Mucosa of rectum (tissue), 2 donors: ENCODE measurements around the gene MFAP1.
A peak's percentile ranks its signal among the peaks of the same experiment; 100 is the strongest.

Experiments used
- H3K27ac ChIP-seq, 2 donors: one replicate each; pipeline ENCODE4 v1.7.0; 2013; ENCODE audit warnings: inconsistent platforms in 2 of 2, low read depth in 2 of 2, low read length in 2 of 2
- H3K27me3 ChIP-seq, 2 donors: one replicate each; pipeline ENCODE4 v1.7.0; 2013; ENCODE audit warnings: low read length in 2 of 2; ENCODE audit not compliant: control insufficient read depth in 2 of 2, insufficient read depth in 2 of 2
- H3K36me3 ChIP-seq, 2 donors: one replicate each; pipeline ENCODE4 v1.7.0; 2013; ENCODE audit warnings: low read length in 2 of 2; ENCODE audit not compliant: control insufficient read depth in 2 of 2, insufficient read depth in 2 of 2
- H3K4me1 ChIP-seq, 2 donors: one replicate each; pipeline ENCODE4 v1.7.0; 2013; ENCODE audit warnings: low read length in 2 of 2, mild to moderate bottlenecking in 1 of 2; ENCODE audit not compliant: control insufficient read depth in 2 of 2, insufficient read depth in 2 of 2
- H3K4me3 ChIP-seq, 2 donors: one replicate each; pipeline ENCODE4 v1.7.0; 2013; ENCODE audit warnings: low read length in 2 of 2
- H3K9ac ChIP-seq, 2 donors: one replicate each; pipeline ENCODE4 v1.7.0; 2013; ENCODE audit warnings: low read length in 2 of 2, low read depth in 1 of 2, mild to moderate bottlenecking in 1 of 2
- H3K9me3 ChIP-seq, 2 donors: one replicate each; pipeline ENCODE4 v1.7.0; 2013; ENCODE audit warnings: low read length in 2 of 2; ENCODE audit not compliant: control insufficient read depth in 2 of 2
- donor health status: healthy.
- donor health status: Normal muscosa, but diverticular disease.

MFAP1 gene

GRCh38 chr15:43796566-43796965, 27.9 kb downstream of the MFAP1 start:
- no peak overlapping the region for H3K4me3 ChIP-seq
- H3K4me1 ChIP-seq, result peaks cover 51 to 53% of the 10 kb centered on the region in 2 donors
- H3K9ac ChIP-seq, result no peak overlapping the region
- H3K36me3 ChIP-seq, result peaks cover 40 to 56% of the 10 kb centered on the region in 2 donors
- H3K9me3 ChIP-seq, result no peaks in the 10 kb centered on the region
- H3K27ac ChIP-seq, result no peak overlapping the region
- H3K27me3 ChIP-seq, result no peaks in the 10 kb centered on the region

DNA sequence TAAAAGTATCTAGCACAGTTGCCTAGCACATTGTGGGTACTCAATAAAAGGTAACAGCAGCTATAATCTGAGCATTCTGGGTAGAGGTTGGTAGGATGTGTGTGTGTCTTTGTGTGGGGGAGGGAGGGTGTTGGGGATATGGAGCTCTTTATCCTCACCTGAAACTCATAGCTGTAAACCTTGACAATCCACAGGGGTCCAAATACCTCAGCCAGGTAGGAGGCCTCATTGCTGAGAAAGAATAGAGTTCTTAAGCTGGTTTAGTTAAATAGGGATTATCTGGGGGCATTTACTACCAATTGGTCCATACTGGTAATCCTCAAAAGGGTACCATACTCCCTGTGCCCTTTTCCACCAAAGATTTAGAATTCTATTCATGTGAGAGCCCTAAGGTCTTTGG, 28.5 kb downstream of the MFAP1 start:
- Histone ChIP-seq H3K27ac (peak overlapping the region in 1 of 2 donors; percentile 5), H3K4me3 (no peak overlapping the region), H3K4me1 (peaks cover 48 to 49% of the 10 kb centered on the region in 2 donors), H3K9ac (no peak overlapping the region), H3K27me3 (no peaks in the 10 kb centered on the region), H3K36me3 (peaks cover 40 to 54% of the 10 kb centered on the region in 2 donors), H3K9me3 (no peaks in the 10 kb centered on the region)

DNA sequence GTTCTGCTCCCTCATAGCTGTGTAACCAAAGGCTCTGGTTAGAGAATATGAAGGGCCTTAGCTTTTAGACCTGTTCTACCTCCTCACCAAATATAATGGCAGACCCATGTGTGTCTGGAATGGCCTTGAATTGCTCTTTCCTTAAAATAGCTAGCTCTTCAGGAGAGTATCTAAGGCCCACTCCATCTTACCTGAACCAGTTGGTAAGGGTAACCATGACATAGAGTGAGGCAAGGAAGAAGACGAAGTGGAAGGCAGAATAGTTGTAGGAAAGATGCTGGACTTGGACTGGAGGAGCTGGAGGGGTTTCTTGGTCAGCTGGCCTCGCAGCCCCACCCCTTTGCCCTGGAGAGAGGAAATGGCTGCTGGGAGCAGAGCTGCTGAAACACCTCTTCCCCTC, 29.3 kb downstream of the MFAP1 start:
- Histone ChIP-seq H3K36me3 (peaks cover 40 to 54% of the 10 kb centered on the region in 2 donors), H3K27ac (peak overlapping the region in 1 of 2 donors; percentile 5)

DNA sequence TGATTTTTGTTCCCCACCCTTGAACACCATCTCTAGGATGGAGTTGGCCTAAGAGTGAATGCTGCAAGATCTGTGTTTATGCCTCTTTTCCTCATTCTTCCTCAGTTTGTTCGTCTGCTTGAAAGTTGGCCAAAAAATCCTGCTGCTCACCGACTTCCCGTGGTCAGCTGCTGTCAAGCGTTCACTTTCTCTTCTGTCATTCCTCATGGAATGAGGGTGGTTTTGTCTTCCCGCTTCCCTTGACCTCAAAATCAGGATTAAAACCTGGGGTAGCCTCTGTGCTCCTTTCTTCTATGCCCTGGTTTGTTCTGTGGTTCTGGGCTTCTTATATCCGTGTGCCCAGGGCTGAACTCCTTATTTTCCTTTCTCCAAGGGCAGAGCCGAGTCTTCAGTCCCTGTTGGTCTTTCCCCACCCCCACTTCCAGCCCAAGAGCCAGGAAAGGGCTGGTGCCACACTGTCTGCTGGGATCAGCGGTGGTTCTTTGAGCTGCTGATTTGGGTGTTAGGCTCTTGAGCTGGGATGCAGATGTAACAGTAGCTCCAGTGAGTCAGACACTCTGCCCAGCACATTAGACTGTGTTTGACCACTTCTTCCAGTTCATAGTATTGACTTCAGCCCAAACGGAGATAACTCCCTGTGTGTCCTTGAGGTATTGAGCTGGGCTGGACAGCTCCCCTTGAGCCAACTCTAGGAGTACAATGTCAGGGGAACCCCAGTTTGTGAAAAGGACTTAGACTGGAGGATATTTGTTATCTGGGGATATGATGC, 30.0 kb downstream of the MFAP1 start:
- Histone ChIP-seq H3K9me3 (no peaks in the 10 kb centered on the region), H3K4me1 (peaks cover 38 to 40% of the 10 kb centered on the region in 2 donors), H3K9ac (peak overlapping the region in 1 of 2 donors; percentile 10), H3K27ac (no peak overlapping the region), H3K4me3 (peak overlapping the region in 1 of 2 donors; percentile 98), H3K36me3 (peaks cover 40 to 48% of the 10 kb centered on the region in 2 donors), H3K27me3 (no peaks in the 10 kb centered on the region)

More for the DNA sequence above, 29.3 kb downstream of the MFAP1 start:
- Histone ChIP-seq H3K9me3 (no peaks in the 10 kb centered on the region), H3K4me1 (peaks cover 46 to 47% of the 10 kb centered on the region in 2 donors), H3K27me3 (no peaks in the 10 kb centered on the region), H3K9ac (no peak overlapping the region), H3K4me3 (no peak overlapping the region)

- peaks cover 32% of the 10 kb centered on the region in 2 donors for H3K4me1 ChIP-seq
- H3K27me3 ChIP-seq, result no peaks in the 10 kb centered on the region
- H3K9me3 ChIP-seq, result no peaks in the 10 kb centered on the region
- peak overlapping the region; percentile 100 for H3K9ac ChIP-seq
- peak overlapping the region; percentile 99 for H3K27ac ChIP-seq
- H3K4me3 ChIP-seq, result peak overlapping the region; percentile 98 to 99
- peaks cover 40 to 44% of the 10 kb centered on the region in 2 donors for H3K36me3 ChIP-seq
Measured at GRCh38 chr15:43793647-43794046, 30.8 kb downstream of the MFAP1 start.

GRCh38 chr15:43792761-43793476, 31.6 kb downstream of the MFAP1 start:
- peak overlapping the region; percentile 100 for H3K9ac ChIP-seq
- H3K27ac ChIP-seq, result peak overlapping the region; percentile 99
- H3K4me1 ChIP-seq, result peaks cover 26 to 27% of the 10 kb centered on the region in 2 donors
- no peaks in the 10 kb centered on the region for H3K9me3 ChIP-seq
- peaks cover 40 to 41% of the 10 kb centered on the region in 2 donors for H3K36me3 ChIP-seq
- peak overlapping the region; percentile 98 to 99 for H3K4me3 ChIP-seq
- no peaks in the 10 kb centered on the region for H3K27me3 ChIP-seq

- H3K27me3 ChIP-seq, result no peaks in the 10 kb centered on the region
- peak within 1 kb of the TSS; percentile 99 for H3K27ac ChIP-seq
- H3K36me3 ChIP-seq, result peaks cover 38 to 40% of the 10 kb centered on the region in 2 donors
- peak within 1 kb of the TSS; percentile 98 to 99 for H3K4me3 ChIP-seq
- H3K9ac ChIP-seq, result peak within 1 kb of the TSS; percentile 100
- H3K4me1 ChIP-seq, result peaks cover 22 to 26% of the 10 kb centered on the region in 2 donors
- no peaks in the 10 kb centered on the region for H3K9me3 ChIP-seq
Measured at GRCh38 chr15:43791993-43792760, 32.3 kb downstream of the MFAP1 start, which contains the start of gene SERF2. Gene SERF2 (plus strand): TSS chr15:43792320. CDS start chr15:43792377, 57 bp downstream.

DNA sequence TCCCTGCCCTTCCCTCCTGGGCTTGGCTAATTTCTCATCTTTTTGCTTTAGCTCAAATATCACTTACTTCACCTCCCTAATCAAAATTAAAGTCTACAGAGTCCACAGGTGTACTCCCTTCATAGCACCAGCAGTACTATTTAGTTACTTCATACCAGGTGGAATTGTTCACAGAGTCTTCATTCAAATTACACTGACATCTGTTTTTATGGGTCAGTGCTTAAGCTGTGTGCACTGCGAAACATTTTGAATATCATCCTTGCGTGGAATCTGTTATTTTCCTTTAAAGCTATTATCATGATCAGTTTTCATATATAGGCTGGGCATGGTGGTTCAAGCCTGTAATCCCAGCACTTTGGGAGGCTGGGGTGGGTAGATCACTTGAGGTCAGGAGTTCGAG, 35.1 kb downstream of the MFAP1 start:
- no peak overlapping the region for H3K4me3 ChIP-seq
- no peaks in the 10 kb centered on the region for H3K9me3 ChIP-seq
- H3K36me3 ChIP-seq, result peaks cover 12 to 15% of the 10 kb centered on the region in 2 donors
- no peak overlapping the region for H3K27ac ChIP-seq
- no peaks in the 10 kb centered on the region for H3K27me3 ChIP-seq
- H3K4me1 ChIP-seq, result peaks cover 17 to 20% of the 10 kb centered on the region in 2 donors
- H3K9ac ChIP-seq, result no peak overlapping the region

DNA sequence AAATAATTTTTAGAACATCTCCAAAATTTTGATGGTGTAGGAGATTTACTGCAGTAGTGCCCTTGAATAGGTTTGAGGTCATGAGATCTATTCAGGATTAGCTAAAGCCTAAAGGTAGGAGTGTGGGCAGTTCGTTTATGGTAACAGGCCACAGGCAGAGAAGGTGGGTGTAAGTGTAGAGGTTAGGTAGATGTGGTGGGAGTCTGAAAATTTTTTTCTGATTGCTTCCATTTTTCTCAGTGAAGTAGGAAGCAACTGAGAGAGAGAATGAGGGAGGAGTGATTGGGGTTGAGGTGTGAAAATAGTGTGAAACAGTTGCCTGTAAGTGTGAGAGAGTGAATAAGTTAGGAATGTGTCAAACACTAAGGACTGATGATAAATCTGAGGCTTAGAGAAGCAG, 45.5 kb downstream of the MFAP1 start:
- Histone ChIP-seq H3K27ac (no peak overlapping the region), H3K9ac (no peak overlapping the region), H3K4me1 (peaks cover 8 to 23% of the 10 kb centered on the region in 2 donors), H3K4me3 (no peak overlapping the region), H3K27me3 (no peaks in the 10 kb centered on the region), H3K36me3 (peaks cover 5 to 6% of the 10 kb centered on the region in 2 donors), H3K9me3 (no peaks in the 10 kb centered on the region)
